ENCODE results near the gene COX14. TPM values are rescaled to one million over a fixed set of nuclear protein-coding genes. Genes with fewer than 3 reads are reported as not detected.

The COX14 gene
- total and polyA plus RNA-seq, 2 donors from 2014 or later: 68.2 to 242 TPM

GRCh38 chr12:50110127-50110761 lies 1.8 kb upstream of the COX14 start:
- no peaks in the 10 kb centered on the region for H3K9me3 ChIP-seq (ENCODE audit: control insufficient read depth in 2 of 3, insufficient read depth in 1 of 3, low read length in 3 of 3)
- FAIRE-seq (no peak), DNase-seq (peak in 4 of 5 donors; percentile 55 to 84 (median 68))
- peaks cover 0 to 6% (median 0%) of the 10 kb centered on the region in 3 donors for H3K36me3 ChIP-seq (ENCODE audit: control insufficient read depth in 2 of 3, insufficient read depth in 3 of 3, low read length in 3 of 3)
- peak overlapping the region; percentile 97 for H3K27ac ChIP-seq (ENCODE audit: low read depth in 2 of 2, low read length in 2 of 2)
- H3K27me3 ChIP-seq (ENCODE audit: control insufficient read depth, insufficient read depth, low read length): no peaks in the 10 kb centered on the region
- H3K9ac ChIP-seq (ENCODE audit: low read length in 3 of 3): peak overlapping the region in 2 of 3 donors; percentile 44 to 80
- no peak for TF ChIP-seq CTCF (IDR thresholded peaks at IDR 0.05; ENCODE audit: borderline replicate concordance, extremely low read depth, insufficient read depth)
- H3K4me3 ChIP-seq (ENCODE audit: low read length in 3 of 3): peak overlapping the region; percentile 12 to 62 (median 47)
- intact Hi-C loops (cut with DNase I): no loop called here
- H3K4me1 ChIP-seq (ENCODE audit: control insufficient read depth in 2 of 3, insufficient read depth in 2 of 3, low read depth in 1 of 3, low read length in 3 of 3): peaks cover 0 to 39% (median 21%) of the 10 kb centered on the region in 3 donors

GRCh38 chr12:50110762-50111351 lies 1.2 kb upstream of the COX14 start:
- no peaks in the 10 kb centered on the region for H3K9me3 ChIP-seq (ENCODE audit: control insufficient read depth in 2 of 3, insufficient read depth in 1 of 3, low read length in 3 of 3)
- DNase-seq (peak; percentile 92 to 95 (median 94)), FAIRE-seq (no peak)
- intact Hi-C loops (cut with DNase I): no loop called here
- no peak for TF ChIP-seq CTCF (IDR thresholded peaks at IDR 0.05; ENCODE audit: borderline replicate concordance, extremely low read depth, insufficient read depth)
- peaks cover 0 to 39% (median 21%) of the 10 kb centered on the region in 3 donors for H3K4me1 ChIP-seq (ENCODE audit: control insufficient read depth in 2 of 3, insufficient read depth in 2 of 3, low read depth in 1 of 3, low read length in 3 of 3)
- peak overlapping the region; percentile 97 for H3K27ac ChIP-seq (ENCODE audit: low read depth in 2 of 2, low read length in 2 of 2)
- H3K36me3 ChIP-seq (ENCODE audit: control insufficient read depth in 2 of 3, insufficient read depth in 3 of 3, low read length in 3 of 3): peaks cover 0 to 6% (median 0%) of the 10 kb centered on the region in 3 donors
- H3K9ac ChIP-seq (ENCODE audit: low read length in 3 of 3): peak overlapping the region in 2 of 3 donors; percentile 44 to 80
- peak overlapping the region; percentile 12 to 62 (median 47) for H3K4me3 ChIP-seq (ENCODE audit: low read length in 3 of 3)
- no peaks in the 10 kb centered on the region for H3K27me3 ChIP-seq (ENCODE audit: control insufficient read depth, insufficient read depth, low read length)

GRCh38 chr12:50111395-50111692 lies 692 bp upstream of the COX14 start:
- peak overlapping the region in 2 of 3 donors; percentile 4 to 80 for H3K9ac ChIP-seq (ENCODE audit: low read length in 3 of 3)
- intact Hi-C loops (cut with DNase I): no loop called here
- H3K27ac ChIP-seq (ENCODE audit: low read depth in 2 of 2, low read length in 2 of 2): peak overlapping the region; percentile 97
- no peak for DNase-seq
- peaks cover 0 to 6% (median under 1%) of the 10 kb centered on the region in 3 donors for H3K36me3 ChIP-seq (ENCODE audit: control insufficient read depth in 2 of 3, insufficient read depth in 3 of 3, low read length in 3 of 3)
- peak overlapping the region in 2 of 3 donors; percentile 45 to 49 for H3K4me3 ChIP-seq (ENCODE audit: low read length in 3 of 3)
- peaks cover 0 to 39% (median 21%) of the 10 kb centered on the region in 3 donors for H3K4me1 ChIP-seq (ENCODE audit: control insufficient read depth in 2 of 3, insufficient read depth in 2 of 3, low read depth in 1 of 3, low read length in 3 of 3)
- FAIRE-seq: no peak
- no peaks in the 10 kb centered on the region for H3K9me3 ChIP-seq (ENCODE audit: control insufficient read depth in 2 of 3, insufficient read depth in 1 of 3, low read length in 3 of 3)
- no peak for TF ChIP-seq CTCF (IDR thresholded peaks at IDR 0.05; ENCODE audit: borderline replicate concordance, extremely low read depth, insufficient read depth)
- no peaks in the 10 kb centered on the region for H3K27me3 ChIP-seq (ENCODE audit: control insufficient read depth, insufficient read depth, low read length)

All from kidney (tissue), 14 donors.